ENCODE measurements around the gene DEPDC7.

Gene DEPDC7

GRCh38 chr11:33064033-33064825, 48.6 kb downstream of the DEPDC7 start:
- peak; percentile 8 for DNase-seq (ENCODE audit: low spot score)
- TF ChIP-seq CTCF (IDR thresholded peaks at IDR 0.05; ENCODE audit: extremely low read depth, missing control alignments) = no peak

GRCh38 chr11:33064866-33065265, 49.2 kb downstream of the DEPDC7 start:
- no peak for TF ChIP-seq CTCF (IDR thresholded peaks at IDR 0.05; ENCODE audit: extremely low read depth, missing control alignments)

GRCh38 chr11:33065445-33066178, 49.9 kb downstream of the DEPDC7 start:
- DNase-seq (ENCODE audit: low spot score) = peak; percentile 68
- TF ChIP-seq CTCF (IDR thresholded peaks at IDR 0.05; ENCODE audit: extremely low read depth, missing control alignments) = peak; percentile 88

More at GRCh38 chr11:33064866-33065265, 49.2 kb downstream of the DEPDC7 start:
- DNase-seq (ENCODE audit: low spot score) = peak; percentile 13

- no peak for DNase-seq (ENCODE audit: low spot score)
- no peak for TF ChIP-seq CTCF (IDR thresholded peaks at IDR 0.05; ENCODE audit: extremely low read depth, missing control alignments)
Observed at GRCh38 chr11:33067294-33067693, 51.6 kb downstream of the DEPDC7 start.

GRCh38 chr11:33068611-33069340, 53.1 kb downstream of the DEPDC7 start:
- no peak for DNase-seq (ENCODE audit: low spot score)
- no peak for TF ChIP-seq CTCF (IDR thresholded peaks at IDR 0.05; ENCODE audit: extremely low read depth, missing control alignments)

- TF ChIP-seq CTCF (IDR thresholded peaks at IDR 0.05; ENCODE audit: extremely low read depth, missing control alignments) = no peak
- DNase-seq (ENCODE audit: low spot score) = no peak
Observed at GRCh38 chr11:33072465-33072864, 56.8 kb downstream of the DEPDC7 start.
